SK-MEL-5 (cell line): ENCODE results near the gene TLCD1. TPM values are rescaled to one million over a fixed set of nuclear protein-coding genes. Genes with fewer than 3 reads are reported as not detected.
A peak's percentile ranks its signal among the peaks of the same experiment; 100 is the strongest.

ENCODE experiments used
- DNase-seq: peaks from one replicate; pipeline ENCODE4 v3.0.0-alpha.2; 2016; ENCODE audit warnings: low read depth, low spot score
- in situ Hi-C: cut with HindIII; loops from 2 replicates; pipeline ENCODE4 v1.10.0; 2016; ENCODE audit warnings: low sequenced_read_pairs, high pct_unique_total_duplicates, low pct_unique_long_range_greater_than_20kb
- total RNA-seq: library from RNA; depleted of rRNA; stranded (reverse); fragments of >200 nt; shearing (Covaris generic); gene quantifications from 2 replicates; pipeline ENCODE4 v1.2.3, GENCODE V29; 2014

TLCD1 gene
- total RNA-seq, 1 experiment from 2014 or later = 17.3 TPM

DNA sequence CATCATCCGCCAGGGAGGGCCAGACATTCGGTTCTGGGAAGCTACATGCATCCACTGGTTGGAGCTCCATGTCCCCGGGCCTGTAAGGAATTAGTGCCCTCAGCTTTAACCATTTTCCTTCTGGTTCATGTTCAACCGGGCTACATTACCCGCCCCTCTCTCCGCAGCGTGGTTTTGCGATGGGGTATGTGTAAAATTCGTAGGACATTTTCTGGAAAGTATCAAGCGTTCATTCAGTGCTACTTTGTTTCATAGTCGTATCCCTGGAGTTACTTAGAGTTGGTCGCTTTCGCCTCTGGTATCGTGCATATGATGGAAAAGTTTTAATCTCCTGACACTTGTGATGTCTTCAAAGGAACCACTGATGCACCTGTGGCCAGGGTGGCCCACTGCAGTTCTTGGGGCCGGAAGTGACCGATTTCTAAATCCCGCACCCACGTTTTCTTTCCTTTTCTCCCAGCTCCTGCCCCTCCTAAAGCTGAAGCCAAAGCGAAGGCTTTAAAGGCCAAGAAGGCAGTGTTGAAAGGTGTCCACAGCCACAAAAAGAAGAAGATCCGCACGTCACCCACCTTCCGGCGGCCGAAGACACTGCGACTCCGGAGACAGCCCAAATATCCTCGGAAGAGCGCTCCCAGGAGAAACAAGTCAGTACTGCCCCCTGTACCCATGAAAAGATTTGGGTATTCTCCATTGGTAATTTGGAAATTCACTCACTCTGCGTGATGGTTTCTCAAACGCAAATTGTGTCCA, 5.6 kb downstream of the TLCD1 start:
- DNase-seq = no peak
- in situ Hi-C loops = no loop called here

DNA sequence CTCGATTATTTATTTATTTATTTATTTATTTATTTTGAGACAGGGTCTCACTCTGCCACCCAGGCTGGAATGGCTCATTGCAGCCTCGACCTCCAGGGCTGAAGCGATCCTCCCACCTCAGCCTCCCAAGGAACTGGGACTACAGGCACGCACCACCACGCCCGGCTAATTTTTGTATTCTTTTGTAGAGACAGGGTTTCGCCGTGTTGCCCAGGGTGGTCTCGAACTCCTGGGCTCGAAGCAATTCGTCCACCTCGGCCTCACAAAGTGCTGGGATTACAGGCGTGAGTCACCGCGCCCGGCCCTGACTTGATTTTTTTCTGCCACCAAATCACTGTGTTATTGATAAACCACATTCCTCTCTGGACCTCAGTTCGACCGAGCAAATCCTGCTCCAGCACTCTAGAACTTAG, 7.0 kb downstream of the TLCD1 start:
- no peak for DNase-seq
- in situ Hi-C loops = no loop called here

DNA sequence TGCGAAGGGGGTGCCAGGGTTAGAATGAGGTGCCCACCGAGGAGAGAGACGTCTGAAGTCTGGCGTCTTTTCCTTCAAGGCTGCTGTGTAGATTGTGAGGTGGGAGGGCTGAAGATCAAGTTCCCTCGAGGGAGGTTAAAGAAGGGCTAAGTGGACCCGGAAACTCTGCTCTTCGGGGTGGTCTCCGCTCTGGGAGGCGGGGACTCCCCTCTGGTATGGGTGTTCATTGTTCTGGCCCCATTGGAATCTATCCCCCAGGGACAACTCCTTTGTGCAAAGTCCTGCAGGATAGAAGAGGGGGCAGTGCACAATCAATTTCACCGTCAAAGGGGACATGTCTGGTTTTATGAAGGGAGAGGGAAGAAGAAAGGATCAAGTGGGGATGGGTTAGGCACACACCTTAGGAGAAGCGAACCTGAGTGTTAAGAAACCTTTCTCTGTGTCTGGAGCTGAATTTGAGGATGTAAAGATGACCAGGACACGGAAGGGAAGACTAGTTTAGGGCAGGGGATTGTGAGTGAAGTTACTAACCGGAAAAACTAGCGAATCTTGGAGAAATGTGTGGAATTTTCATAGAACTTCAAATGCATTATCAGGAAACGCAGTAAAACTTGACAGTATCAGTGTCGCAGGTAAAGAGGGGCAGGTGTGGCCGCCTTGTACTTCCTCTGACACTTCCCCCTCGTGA, 7.6 kb downstream of the TLCD1 start:
- in situ Hi-C loops = no loop called here
- no peak for DNase-seq

DNA sequence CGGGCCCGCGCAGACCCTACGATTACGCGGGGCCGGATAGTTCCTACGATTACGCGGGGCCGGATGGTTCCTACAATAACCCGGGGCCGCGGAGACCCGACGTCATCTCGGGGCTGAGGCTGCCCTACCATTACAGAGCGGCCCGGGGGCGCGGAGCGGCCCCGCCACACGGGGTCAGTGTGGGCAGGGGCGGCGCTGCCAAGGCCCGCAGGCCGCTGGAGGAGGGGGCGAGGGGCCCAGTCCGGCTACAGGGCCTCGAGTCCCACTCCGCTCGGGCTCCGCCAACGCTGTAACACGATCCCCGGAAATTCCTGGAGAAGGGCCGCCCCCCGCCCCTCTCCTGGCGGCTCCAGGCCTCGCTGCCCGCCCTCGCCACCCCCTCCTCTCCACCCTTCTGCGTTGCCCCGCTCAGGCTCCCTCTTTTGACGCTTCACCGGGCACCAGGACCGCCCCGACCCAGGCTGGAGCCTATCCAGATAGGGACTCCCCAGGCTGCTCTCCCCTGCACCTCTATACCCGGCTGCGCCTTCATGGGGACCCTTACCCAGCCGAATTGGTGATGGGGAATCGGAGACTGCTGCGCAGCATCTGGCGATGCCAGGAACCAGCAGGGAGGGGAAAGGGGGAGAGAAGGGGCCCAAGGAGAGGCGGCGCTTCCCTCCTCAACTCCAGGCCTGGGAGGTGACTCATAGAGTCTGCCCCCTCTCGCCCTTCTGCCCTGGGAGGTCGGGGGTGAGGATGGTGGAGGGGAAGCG, 8.3 kb downstream of the TLCD1 start, which contains the start of gene RAB34:
Gene RAB34 (minus strand): TSS at position 291 of the 755 bp plus-strand sequence. CDS start 602 bp downstream, outside the sequence.
- DNase-seq = peak; percentile 74
- in situ Hi-C loops = no loop called here

- no peak for DNase-seq
- in situ Hi-C loops = no loop called here
These were observed 9.1 kb downstream of the TLCD1 start for GRCh38 chr17:28716740-28717577.

GRCh38 chr17:28715217-28715616, 10.8 kb downstream of the TLCD1 start:
- no peak for DNase-seq
- in situ Hi-C loops = no loop called here

GRCh38 chr17:28714281-28714680, 11.8 kb downstream of the TLCD1 start:
- in situ Hi-C loops = no loop called here
- no peak for DNase-seq

GRCh38 chr17:28712705-28713415, 13.2 kb downstream of the TLCD1 start:
- in situ Hi-C loops = no loop called here
- DNase-seq = no peak

DNA sequence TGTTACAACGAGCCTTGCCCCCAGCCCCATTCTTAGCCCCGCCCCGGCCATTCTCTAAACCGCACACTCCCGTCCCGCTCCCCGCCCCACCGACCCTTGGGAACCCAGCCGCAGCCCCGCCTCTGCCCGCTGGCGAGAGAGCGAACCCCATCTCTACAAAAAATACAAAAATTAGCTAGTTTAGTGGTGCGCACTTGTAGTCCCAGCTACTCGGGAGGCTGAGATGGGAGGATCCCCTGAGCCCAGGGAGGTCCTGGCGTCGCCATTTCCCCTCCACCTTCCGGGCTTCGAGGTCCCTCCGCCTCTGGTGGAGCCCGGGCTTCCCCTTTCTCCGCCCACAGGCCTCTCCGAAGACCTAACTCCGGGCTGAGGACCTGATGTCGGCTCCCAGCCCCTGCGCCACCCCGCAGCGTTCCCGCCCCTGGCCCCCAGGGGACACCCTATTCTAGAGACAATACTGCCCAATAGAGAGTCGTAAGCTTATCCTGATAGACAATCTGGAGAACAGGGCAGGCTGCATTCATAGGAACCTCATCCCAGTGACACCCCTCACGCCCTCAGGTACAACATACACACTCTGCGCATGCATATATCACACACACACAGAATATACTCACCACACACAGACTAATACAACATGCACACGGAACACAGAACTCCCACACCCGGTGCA, 13.9 kb downstream of the TLCD1 start:
- no peak for DNase-seq
- in situ Hi-C loops = no loop called here

DNA sequence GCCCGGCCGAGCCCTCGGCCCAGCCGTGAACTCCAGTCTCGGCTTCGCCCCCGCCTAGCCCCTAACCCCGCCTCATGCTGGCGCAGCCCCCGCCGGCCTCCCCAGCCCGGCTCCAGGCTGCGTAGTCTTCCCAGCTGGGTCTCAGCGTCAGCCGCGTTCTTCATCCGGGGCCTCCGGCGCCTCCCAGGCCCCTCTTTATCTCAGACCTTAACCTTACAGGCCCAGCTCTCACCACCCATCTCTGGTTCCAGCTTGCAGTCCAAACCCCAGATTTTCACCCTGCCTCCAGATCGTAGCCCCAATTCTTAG, 14.4 kb downstream of the TLCD1 start, which contains the start of gene PROCA1:
Gene PROCA1 (minus strand): TSS at position 166 of the 309 bp plus-strand sequence. CDS start 228 bp downstream, outside the sequence.
- in situ Hi-C loops = no loop called here
- DNase-seq = no peak

GRCh38 chr17:28710861-28711722, 14.9 kb downstream of the TLCD1 start:
- peak; percentile 75 for DNase-seq

DNA sequence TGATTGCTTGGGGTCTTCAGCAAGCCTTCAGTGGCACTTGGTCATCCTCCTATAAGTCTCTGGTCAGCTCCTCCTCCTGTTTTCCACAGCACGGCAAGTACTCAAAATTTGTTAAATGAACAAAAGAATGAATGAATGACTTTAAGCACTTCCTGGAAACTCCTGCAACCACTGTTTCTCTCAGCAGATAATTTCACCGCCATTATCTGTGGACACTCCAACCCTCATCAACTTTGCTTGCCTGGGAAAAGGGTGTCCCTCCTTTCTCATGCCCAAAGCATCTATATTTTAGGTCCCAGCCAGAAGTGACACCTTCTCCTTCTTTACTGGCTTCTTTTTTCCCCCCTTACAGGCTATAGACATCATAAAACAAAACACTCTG, 18.7 kb downstream of the TLCD1 start:
- DNase-seq = no peak
- in situ Hi-C loops = no loop called here

More at GRCh38 chr17:28710861-28711722, 14.9 kb downstream of the TLCD1 start:
- in situ Hi-C loops = no loop called here

DNA sequence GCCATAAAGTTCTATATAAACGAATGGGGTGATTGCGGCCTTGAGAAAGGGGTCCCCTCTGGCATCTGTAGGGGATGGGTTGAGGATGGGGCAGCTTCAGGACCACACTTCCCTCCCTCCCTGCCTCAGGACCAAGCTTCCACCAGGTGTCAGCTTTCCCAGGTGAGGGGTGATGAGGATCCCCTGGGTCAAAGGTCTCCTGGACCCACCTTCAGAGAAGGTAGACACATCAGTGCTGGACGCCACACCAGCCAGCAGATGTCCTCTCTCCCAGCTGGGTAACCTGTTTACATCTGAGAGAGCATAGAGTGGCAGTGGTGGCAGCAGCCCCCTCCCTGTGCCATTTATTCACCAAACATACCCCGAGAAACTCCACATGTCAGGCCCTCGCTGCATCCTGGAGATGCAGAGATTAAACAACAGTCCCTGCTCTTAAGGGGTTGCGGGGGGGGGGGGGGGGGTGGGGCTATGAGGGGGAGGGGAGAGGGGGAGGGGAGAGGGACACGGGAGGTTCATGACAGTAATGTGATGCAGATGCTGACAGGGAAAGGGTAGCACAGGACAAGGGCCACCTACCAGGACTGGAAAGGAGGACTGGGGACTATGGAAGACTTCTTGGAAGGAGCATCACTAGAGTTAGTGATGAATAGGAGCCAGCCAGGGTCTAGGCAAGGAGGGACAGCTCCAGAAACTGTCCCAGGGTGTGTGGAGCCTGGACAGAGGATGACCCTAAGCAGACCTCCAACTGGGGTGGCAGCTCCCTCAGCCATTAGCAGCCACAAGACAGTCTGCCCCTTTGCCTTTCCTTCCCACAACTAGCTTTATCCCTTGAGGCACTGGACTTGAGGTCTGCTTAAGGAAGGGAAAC, 19.3 kb downstream of the TLCD1 start:
- DNase-seq = no peak
- in situ Hi-C loops = no loop called here

DNA sequence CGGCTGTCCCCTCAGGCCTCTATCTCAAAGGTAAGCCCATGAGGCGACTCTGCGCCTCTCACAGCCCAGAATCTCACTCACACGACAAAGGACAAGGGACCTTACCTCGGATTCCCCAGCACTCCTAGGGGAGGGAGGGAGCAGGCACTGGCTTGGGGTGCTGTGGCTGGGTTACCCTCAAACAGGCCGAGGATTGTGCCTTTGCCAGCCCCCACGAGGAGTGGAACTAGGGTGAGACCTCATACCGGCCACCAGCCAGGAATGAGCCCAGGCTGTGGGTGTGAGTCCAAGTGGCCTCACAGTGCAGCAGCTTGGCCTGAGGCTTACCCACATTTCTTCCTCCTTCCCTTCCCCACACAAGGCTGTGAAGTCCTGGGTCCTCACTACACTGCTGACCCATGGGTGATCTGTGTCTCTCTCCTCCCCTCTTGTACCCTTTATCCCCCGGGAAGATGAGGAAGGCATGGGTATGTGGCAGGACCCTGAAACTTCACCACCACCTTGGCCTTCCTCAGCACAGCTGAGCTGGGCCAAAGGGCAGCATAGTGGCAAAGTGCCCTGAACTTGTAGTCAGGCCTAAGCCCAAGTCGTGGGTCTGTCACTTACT, 20.2 kb downstream of the TLCD1 start:
- in situ Hi-C loops = no loop called here
- DNase-seq = no peak
